ENCODE data around the gene BPIFB4.
"Not testable (repeated sequence)": the region's sequence is repeated elsewhere in the genome, so short reads cannot be mapped to it uniquely, and the experiment has no call there.

Gene BPIFB4

DNA sequence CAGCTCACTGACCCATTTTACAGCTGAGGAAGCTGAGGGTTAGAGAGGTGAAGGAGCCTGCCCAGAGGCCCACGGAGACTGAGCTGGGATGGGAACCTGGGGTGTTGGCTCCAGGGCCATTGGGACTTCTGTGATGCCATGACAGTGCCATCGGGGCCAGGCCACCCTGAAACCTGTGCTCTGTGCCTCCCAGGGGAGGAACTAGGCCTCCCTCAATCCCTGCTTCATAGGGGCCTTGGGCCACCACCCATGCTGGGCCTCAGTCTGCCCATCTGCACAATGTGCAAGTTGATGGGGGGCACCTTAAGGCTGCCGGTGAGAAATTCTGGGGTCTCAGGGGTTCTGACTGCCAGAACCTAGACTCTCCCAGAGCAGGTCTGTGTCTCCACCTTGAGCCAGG lies 24.9 kb downstream of the BPIFB4 start:
- peaks cover 11% of the 10 kb centered on the region; the same call in 1 of the 2 replicates for H3K27me3 ChIP-seq
- H3K4me1 ChIP-seq: no peaks in the 10 kb centered on the region
- H3K4me3 ChIP-seq (ENCODE audit: low read depth, low read length): no peak overlapping the region
- H3K9me3 ChIP-seq: no peaks in the 10 kb centered on the region
- TF ChIP-seq CTCF (IDR thresholded peaks at IDR 0.05; ENCODE audit: low read depth, low read length): no peak
- no peaks in the 10 kb centered on the region for H3K36me3 ChIP-seq
- DNase-seq: no peak

GRCh38 chr20:33105316-33105924 lies 26.0 kb downstream of the BPIFB4 start:
- DNase-seq: no peak
- Histone ChIP-seq H3K4me3 (ENCODE audit: low read depth, low read length) (no peak overlapping the region), H3K27me3 (peaks cover 11% of the 10 kb centered on the region; the same call in 1 of the 2 replicates), H3K36me3 (no peaks in the 10 kb centered on the region), H3K9me3 (no peaks in the 10 kb centered on the region), H3K4me1 (no peaks in the 10 kb centered on the region)
- TF ChIP-seq CTCF (IDR thresholded peaks at IDR 0.05; ENCODE audit: low read depth, low read length): no peak

- H3K4me1 ChIP-seq; H3K4me3 ChIP-seq (ENCODE audit: low read depth, low read length); H3K36me3 ChIP-seq; DNase-seq; H3K9me3 ChIP-seq: not testable (repeated sequence)
- H3K27me3 ChIP-seq: peaks cover 11% of the 10 kb centered on the region; the same call in 1 of the 2 replicates
Measured at GRCh38 chr20:33106058-33106620, 26.7 kb downstream of the BPIFB4 start.

DNA sequence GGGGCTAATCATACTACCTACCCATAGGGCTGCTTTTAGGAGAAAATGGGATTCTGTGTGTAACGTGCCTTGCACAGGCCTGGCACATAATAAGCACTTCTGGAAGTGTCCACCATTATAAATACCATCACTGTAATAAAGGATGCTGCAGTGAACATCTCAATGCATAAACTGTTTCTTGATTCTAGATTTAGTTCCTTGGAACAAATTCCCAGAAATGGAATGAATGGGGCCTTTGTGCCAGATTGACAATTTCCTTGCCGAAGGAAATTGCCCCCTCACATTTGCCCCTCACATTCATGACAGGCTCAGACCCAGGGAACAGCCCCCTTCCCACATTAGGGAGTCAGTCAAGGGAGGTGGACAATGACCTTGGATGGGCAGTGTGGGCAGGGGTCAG lies 29.2 kb downstream of the BPIFB4 start:
- DNase-seq: no peak
- no peaks in the 10 kb centered on the region for H3K9me3 ChIP-seq
- no peaks in the 10 kb centered on the region for H3K36me3 ChIP-seq
- peaks cover 11% of the 10 kb centered on the region; the same call in 1 of the 2 replicates for H3K27me3 ChIP-seq
- no peaks in the 10 kb centered on the region for H3K4me1 ChIP-seq
- no peak for TF ChIP-seq CTCF (IDR thresholded peaks at IDR 0.05; ENCODE audit: low read depth, low read length)
- H3K4me3 ChIP-seq (ENCODE audit: low read depth, low read length): no peak overlapping the region

DNA sequence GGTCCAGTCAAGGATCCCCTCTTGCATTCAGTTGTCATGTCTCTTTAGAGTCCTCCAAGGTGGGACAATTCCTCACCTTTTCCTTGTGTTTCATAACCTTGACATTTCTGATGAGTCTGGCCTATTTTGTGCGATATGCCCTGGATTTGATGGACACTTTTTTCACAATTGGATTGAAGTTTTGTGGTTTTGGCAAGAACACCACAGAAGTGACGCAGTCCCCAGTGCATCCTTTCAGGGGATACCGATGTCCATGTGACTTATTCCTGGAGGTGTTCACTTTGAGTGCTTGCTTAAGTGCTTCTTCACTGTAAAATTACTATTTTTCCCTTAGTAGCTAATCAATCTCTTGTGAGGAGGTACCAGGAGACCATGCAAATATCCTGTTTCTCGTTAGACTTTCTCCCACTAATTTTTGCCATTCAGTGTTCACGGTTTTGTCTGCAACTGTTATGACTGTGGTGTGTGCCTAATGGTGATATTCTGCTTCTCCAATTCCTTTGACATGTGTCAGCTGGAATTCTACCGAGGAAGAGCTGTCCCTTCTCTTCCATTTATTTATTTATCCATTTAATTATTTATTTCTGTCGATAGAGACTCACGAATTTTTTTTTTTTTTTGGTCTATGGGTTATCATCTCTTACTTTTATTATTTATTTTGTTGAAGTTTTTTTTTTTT lies 30.8 kb downstream of the BPIFB4 start:
- no peaks in the 10 kb centered on the region for H3K36me3 ChIP-seq
- DNase-seq: no peak

DNA sequence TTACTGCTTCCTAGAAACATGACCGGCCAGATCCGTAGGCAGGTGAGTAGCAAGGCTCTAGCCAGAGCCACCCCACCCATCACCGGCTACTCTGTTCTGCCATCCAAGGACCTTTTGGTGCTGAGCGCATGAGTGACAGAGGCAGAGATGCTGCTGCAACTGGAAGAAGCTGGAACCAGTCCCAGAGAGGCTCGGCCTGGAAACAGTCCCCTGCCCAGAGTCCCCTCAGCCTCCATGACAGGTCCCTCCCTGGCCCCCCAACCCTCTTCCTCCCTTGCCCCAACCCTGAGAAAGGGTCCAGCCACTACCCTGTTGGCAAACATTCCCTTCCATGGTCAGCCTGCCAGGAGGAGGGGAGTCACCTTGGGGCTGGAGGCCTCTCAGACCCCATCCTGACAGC lies 31.9 kb downstream of the BPIFB4 start:
- no peak for DNase-seq
- Histone ChIP-seq H3K4me1 (no peaks in the 10 kb centered on the region), H3K27me3 (no peaks in the 10 kb centered on the region; the same call in 1 of the 2 replicates), H3K9me3 (no peaks in the 10 kb centered on the region), H3K36me3 (no peaks in the 10 kb centered on the region), H3K4me3 (ENCODE audit: low read depth, low read length) (no peak overlapping the region)
- TF ChIP-seq CTCF (IDR thresholded peaks at IDR 0.05; ENCODE audit: low read depth, low read length): no peak

More for the DNA sequence above, 30.8 kb downstream of the BPIFB4 start:
- Histone ChIP-seq H3K27me3 (peaks cover 5% of the 10 kb centered on the region; the same call in 1 of the 2 replicates), H3K9me3 (no peaks in the 10 kb centered on the region), H3K4me3 (ENCODE audit: low read depth, low read length) (no peak overlapping the region), H3K4me1 (no peaks in the 10 kb centered on the region)
- TF ChIP-seq CTCF (IDR thresholded peaks at IDR 0.05; ENCODE audit: low read depth, low read length): no peak
